ENCODE results near the gene HAP1. TPM values are rescaled to one million over a fixed set of nuclear protein-coding genes. Genes with fewer than 3 reads are reported as not detected.

Gene HAP1
- polyA plus RNA-seq, 1 of the 3 experiments (the other 2 are of a cell fraction) = 0.18 TPM

DNA sequence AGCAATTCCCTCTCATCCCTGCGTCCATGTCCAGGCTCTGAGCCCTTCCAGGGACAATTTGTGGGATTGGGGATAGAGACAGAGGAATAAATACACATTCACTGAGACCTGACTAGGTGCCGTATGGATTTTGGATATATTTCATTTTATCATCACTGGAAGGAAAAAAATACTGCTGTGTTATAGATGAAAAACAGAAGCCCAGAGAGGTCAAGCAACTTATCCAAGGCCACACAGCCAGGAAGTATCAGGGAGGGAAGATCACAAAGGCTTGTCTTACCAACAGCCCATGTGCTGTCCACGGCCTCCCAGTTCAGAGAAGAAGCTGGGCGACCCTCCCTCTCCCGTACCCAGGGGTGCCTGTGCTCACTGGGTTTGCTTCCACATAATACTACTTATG is 6.1 kb upstream of the HAP1 start:
- 94% methylated on average over 5 of the region's 5 CpGs for WGBS (ENCODE audit: low lambda C conversion rate)
- Histone ChIP-seq H3K27ac (ENCODE audit: low read depth in 2 of 2, low read length in 1 of 2) (no peak overlapping the region), H4K20me1 (ENCODE audit: insufficient read depth) (no peaks in the 10 kb centered on the region), H3K79me2 (ENCODE audit: insufficient read depth) (no peaks in the 10 kb centered on the region), H3K36me3 (replicated peaks in 1 of 2; ENCODE audit: control insufficient read depth in 1 of 2, insufficient read depth in 2 of 2, low read length in 1 of 2) (no peaks in the 10 kb centered on the region), H2AFZ (ENCODE audit: low read depth) (no peak overlapping the region), H3K9ac (no peak overlapping the region), H3K4me1 (ENCODE audit: control insufficient read depth in 1 of 2, insufficient read depth in 2 of 2, low read depth in 1 of 2, low read length in 1 of 2) (peaks cover 0 to 4% of the 10 kb centered on the region in 2 experiments; a peak in 1 of 4 replicates), H3K4me2 (no peak overlapping the region), H3F3A (replicated peaks; ENCODE audit: insufficient read depth) (no peaks in the 10 kb centered on the region), H3K9me3 (no peaks in the 10 kb centered on the region), H3K4me3 (ENCODE audit: low read depth in 2 of 2, low read length in 1 of 2) (no peak overlapping the region), H3K9me2 (no peaks in the 10 kb centered on the region), H3K27me3 (ENCODE audit: insufficient read depth) (peaks cover 20% of the 10 kb centered on the region)
- DNase-seq = no peak
- TF ChIP-seq MEF2A (IDR thresholded peaks at IDR 0.05; ENCODE audit: borderline replicate concordance, low read depth) (no peak), RCOR1 (IDR thresholded peaks at IDR 0.05; ENCODE audit: low read length) (no peak), TCF12 (IDR thresholded peaks at IDR 0.05) (no peak), NFIC (IDR thresholded peaks at IDR 0.05; ENCODE audit: borderline replicate concordance) (no peak), MAX (IDR thresholded peaks at IDR 0.05; ENCODE audit: low read depth) (no peak), FOXM1 (IDR thresholded peaks at IDR 0.05; ENCODE audit: low read depth) (no peak), ELF1 (IDR thresholded peaks at IDR 0.05) (no peak), EP300 (IDR thresholded peaks at IDR 0.05; ENCODE audit: borderline replicate concordance in 1 of 2, low read depth in 1 of 2, low read length in 1 of 2) (no peak)
- TF ChIP-seq, protein P1, sequence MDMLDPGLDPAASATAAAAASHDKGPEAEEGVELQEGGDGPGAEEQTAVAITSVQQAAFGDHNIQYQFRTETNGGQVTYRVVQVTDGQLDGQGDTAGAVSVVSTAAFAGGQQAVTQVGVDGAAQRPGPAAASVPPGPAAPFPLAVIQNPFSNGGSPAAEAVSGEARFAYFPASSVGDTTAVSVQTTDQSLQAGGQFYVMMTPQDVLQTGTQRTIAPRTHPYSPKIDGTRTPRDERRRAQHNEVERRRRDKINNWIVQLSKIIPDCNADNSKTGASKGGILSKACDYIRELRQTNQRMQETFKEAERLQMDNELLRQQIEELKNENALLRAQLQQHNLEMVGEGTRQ (IDR thresholded peaks at IDR 0.05; ENCODE audit: borderline replicate concordance, low read depth, low read length) = no peak
- ChIA-PET CTCF (interaction anchor here (1.6 to 24.8 kb wide), 3 partner anchors 46 to 219 kb away, joined by 5 to 405 read pairs (median 7); partner anchors contain the start of genes FKBP10, JUP and P3H4), POLR2A (interaction anchor here (0.7 kb wide), 1 partner anchor 66 kb away, joined by 3 read pairs; no protein-coding TSS in a partner anchor)

DNA sequence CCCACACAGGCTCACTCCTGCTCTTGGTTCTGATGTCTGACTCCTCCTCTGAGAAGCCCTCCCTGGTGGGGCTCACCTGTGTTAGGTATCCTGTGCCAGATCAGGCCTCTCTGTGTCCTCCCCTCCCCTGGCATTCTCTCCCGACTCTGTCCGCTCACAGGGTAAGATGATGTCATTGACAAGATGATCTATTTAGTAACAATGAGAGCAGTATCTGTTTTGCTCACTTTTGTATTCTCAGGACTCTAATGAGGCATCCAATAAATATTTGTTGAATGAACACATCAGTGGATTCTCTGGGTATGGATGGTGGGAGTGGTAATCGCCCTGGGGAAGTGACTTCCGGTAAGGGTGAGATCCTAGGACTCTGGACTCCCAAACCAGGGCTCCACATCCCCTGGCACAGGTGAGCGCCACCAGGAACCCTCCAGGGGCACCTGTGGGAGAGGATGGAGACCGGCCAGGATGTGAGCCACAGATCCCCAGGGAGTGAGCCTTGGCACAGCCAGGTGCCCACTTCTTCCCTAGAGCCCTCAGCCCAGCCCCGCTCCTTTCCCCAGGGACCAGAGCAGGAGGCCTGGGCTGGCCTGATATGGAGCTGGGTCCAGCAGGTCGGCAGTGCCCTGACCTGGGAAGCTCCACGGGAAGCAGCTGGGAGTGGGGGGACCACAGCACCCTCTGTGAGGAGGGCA is 5.4 kb upstream of the HAP1 start:
- ChIA-PET POLR2A (no interaction called here), CTCF (interaction anchor here (1.9 to 24.8 kb wide), 2 partner anchors 47 to 64 kb away, joined by 7 to 405 read pairs; partner anchors contain the start of genes FKBP10, JUP and P3H4)
- H3K4me3 ChIP-seq (ENCODE audit: low read depth in 2 of 2, low read length in 1 of 2) = no peak overlapping the region
- H3F3A ChIP-seq (replicated peaks; ENCODE audit: insufficient read depth) = no peaks in the 10 kb centered on the region
- no peaks in the 10 kb centered on the region for H3K79me2 ChIP-seq (ENCODE audit: insufficient read depth)
- no peaks in the 10 kb centered on the region for H3K36me3 ChIP-seq (replicated peaks in 1 of 2; ENCODE audit: control insufficient read depth in 1 of 2, insufficient read depth in 2 of 2, low read length in 1 of 2)
- 43% methylated on average over 4 of the region's 9 CpGs for WGBS (ENCODE audit: low lambda C conversion rate)
- no peak overlapping the region for H3K9ac ChIP-seq
- peak; percentile 58 for TF ChIP-seq PBX3 (IDR thresholded peaks at IDR 0.05)
- TF ChIP-seq, protein P2, sequence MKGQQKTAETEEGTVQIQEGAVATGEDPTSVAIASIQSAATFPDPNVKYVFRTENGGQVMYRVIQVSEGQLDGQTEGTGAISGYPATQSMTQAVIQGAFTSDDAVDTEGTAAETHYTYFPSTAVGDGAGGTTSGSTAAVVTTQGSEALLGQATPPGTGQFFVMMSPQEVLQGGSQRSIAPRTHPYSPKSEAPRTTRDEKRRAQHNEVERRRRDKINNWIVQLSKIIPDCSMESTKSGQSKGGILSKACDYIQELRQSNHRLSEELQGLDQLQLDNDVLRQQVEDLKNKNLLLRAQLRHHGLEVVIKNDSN (IDR thresholded peaks at IDR 0.05; ENCODE audit: borderline replicate concordance, low read depth) = no peak
- peaks cover 26% of the 10 kb centered on the region for H3K27me3 ChIP-seq (ENCODE audit: insufficient read depth)
- H3K9me2 ChIP-seq = no peaks in the 10 kb centered on the region
- peak overlapping the region; percentile 5; the same call in 1 of the 2 replicates for H2AFZ ChIP-seq (ENCODE audit: low read depth)
- no peaks in the 10 kb centered on the region for H3K9me3 ChIP-seq
- no peak for DNase-seq
- no peak overlapping the region for H3K4me2 ChIP-seq
- H3K27ac ChIP-seq (ENCODE audit: low read depth in 2 of 2, low read length in 1 of 2) = no peak overlapping the region
- H3K4me1 ChIP-seq (ENCODE audit: control insufficient read depth in 1 of 2, insufficient read depth in 2 of 2, low read depth in 1 of 2, low read length in 1 of 2) = peaks cover 0 to 6% of the 10 kb centered on the region in 2 experiments; a peak in 1 of 4 replicates
- H4K20me1 ChIP-seq (ENCODE audit: insufficient read depth) = no peaks in the 10 kb centered on the region

All from SK-N-SH (cell line).